ENCODE results near the gene AP5S1.

AP5S1 gene

DNA sequence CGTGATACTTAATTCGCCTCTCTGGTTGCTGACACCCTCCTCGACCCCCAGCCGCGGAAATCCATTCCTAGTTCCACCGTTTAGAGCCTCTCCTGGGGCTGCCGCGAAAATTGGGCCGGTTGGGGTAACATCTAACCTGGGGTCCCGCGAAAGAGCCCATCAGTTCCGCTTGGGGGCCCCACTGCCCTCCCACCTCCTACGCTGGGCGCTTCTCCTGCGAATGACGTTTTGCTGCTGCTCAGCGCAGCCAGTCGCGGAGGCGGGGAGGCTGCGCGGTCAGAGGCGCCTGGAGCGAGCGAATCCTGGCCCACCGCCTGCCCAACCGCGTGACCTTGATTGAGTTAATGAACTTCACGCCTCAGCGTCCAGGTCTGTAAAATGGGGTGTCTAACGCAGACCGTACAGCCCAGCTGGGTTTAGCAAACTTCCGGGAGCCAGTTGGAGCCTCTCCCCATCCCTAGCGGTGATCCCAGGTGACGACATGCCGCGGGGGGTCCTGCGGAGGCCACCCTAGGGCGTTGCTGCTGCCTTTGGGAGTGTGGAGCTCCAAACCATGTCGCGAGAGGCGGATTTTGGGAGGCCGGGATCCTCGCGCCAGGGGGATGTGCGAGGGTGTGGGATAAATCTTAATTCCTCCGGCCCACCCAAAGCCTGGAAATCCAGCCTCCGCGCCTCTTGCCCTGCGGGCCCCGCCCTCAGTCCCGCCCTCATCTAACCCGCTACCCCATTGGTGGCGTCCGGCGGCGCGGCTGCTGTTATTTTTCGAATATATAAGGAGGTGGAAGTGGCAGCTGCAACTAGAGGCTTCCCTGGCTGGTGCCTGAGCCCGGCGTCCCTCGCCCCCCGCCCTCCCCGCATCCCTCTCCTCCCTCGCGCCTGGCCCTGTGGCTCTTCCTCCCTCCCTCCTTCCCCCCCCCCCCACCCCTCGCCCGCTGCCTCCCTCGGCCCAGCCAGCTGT is 24.6 kb upstream of the AP5S1 start, which contains the start of gene CDC25B:
TSS of gene CDC25B (plus strand) at position 800 of the 958 bp plus-strand sequence. CDS start 222 bp downstream, outside the sequence.
- H3K9ac ChIP-seq (ENCODE audit: low read length): peak within 1 kb of the TSS; percentile 86
- peak within 1 kb of the TSS; percentile 87 for H3K27ac ChIP-seq (ENCODE audit: low read depth, low read length)
- H3K36me3 ChIP-seq (ENCODE audit: insufficient read depth, low read length): peaks cover 17% of the 10 kb centered on the region
- H3K4me3 ChIP-seq (ENCODE audit: low read depth in 1 of 2, low read length in 2 of 2): peak within 1 kb of the TSS; percentile 62 to 82
- H3K27me3 ChIP-seq (ENCODE audit: control insufficient read depth in 1 of 2, insufficient read depth in 2 of 2, low read length in 2 of 2): no peaks in the 10 kb centered on the region
- H3K4me1 ChIP-seq (ENCODE audit: insufficient read depth, low read length): peaks cover 41% of the 10 kb centered on the region
- H3K9me3 ChIP-seq (ENCODE audit: low read length): no peaks in the 10 kb centered on the region

GRCh38 chr20:3796477-3797225 is 23.7 kb upstream of the AP5S1 start:
- Histone ChIP-seq H3K4me3 (ENCODE audit: low read depth in 1 of 2, low read length in 2 of 2) (peak overlapping the region; percentile 53 to 61), H3K9ac (ENCODE audit: low read length) (peak overlapping the region; percentile 33), H3K27me3 (ENCODE audit: control insufficient read depth in 1 of 2, insufficient read depth in 2 of 2, low read length in 2 of 2) (no peaks in the 10 kb centered on the region), H3K9me3 (ENCODE audit: low read length) (no peaks in the 10 kb centered on the region), H3K4me1 (ENCODE audit: insufficient read depth, low read length) (peaks cover 41% of the 10 kb centered on the region), H3K27ac (ENCODE audit: low read depth, low read length) (peak overlapping the region; percentile 44), H3K36me3 (ENCODE audit: insufficient read depth, low read length) (peaks cover 25% of the 10 kb centered on the region)

- peaks cover 41% of the 10 kb centered on the region for H3K4me1 ChIP-seq (ENCODE audit: insufficient read depth, low read length)
- peak overlapping the region; percentile 33 for H3K9ac ChIP-seq (ENCODE audit: low read length)
- H3K27ac ChIP-seq (ENCODE audit: low read depth, low read length): no peak overlapping the region
- H3K4me3 ChIP-seq (ENCODE audit: low read depth in 1 of 2, low read length in 2 of 2): peak overlapping the region in 1 of 2 donors; percentile 53
- H3K36me3 ChIP-seq (ENCODE audit: insufficient read depth, low read length): peaks cover 31% of the 10 kb centered on the region
- H3K27me3 ChIP-seq (ENCODE audit: control insufficient read depth in 1 of 2, insufficient read depth in 2 of 2, low read length in 2 of 2): no peaks in the 10 kb centered on the region
- no peaks in the 10 kb centered on the region for H3K9me3 ChIP-seq (ENCODE audit: low read length)
Measured at GRCh38 chr20:3797226-3797545, 23.2 kb upstream of the AP5S1 start.

- no peaks in the 10 kb centered on the region for H3K9me3 ChIP-seq (ENCODE audit: low read length)
- H3K9ac ChIP-seq (ENCODE audit: low read length): no peak overlapping the region
- H3K4me1 ChIP-seq (ENCODE audit: insufficient read depth, low read length): peaks cover 41% of the 10 kb centered on the region
- H3K36me3 ChIP-seq (ENCODE audit: insufficient read depth, low read length): peaks cover 37% of the 10 kb centered on the region
- no peaks in the 10 kb centered on the region for H3K27me3 ChIP-seq (ENCODE audit: control insufficient read depth in 1 of 2, insufficient read depth in 2 of 2, low read length in 2 of 2)
- peak overlapping the region in 1 of 2 donors; percentile 53 for H3K4me3 ChIP-seq (ENCODE audit: low read depth in 1 of 2, low read length in 2 of 2)
- no peak overlapping the region for H3K27ac ChIP-seq (ENCODE audit: low read depth, low read length)
Measured at GRCh38 chr20:3797592-3798372, 22.6 kb upstream of the AP5S1 start.

DNA sequence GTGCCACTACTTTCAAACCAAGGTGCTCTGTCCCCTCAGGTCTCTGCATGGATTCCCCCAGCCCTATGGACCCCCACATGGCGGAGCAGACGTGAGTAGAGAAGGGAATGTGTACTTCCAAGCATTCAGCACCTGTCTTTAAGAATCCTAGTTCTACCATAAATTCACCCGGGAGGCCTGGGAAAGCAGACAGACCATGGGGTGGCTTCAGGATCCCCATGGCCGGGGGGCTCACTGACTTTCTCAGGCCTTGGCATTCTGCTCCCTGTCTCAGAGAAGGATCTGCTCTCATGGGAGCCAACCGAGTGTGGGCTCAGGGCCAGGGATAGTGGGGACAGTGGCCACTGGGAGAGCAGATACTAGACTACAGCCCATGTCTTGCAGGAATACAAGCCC is 22.0 kb upstream of the AP5S1 start:
- Histone ChIP-seq H3K4me3 (ENCODE audit: low read depth in 1 of 2, low read length in 2 of 2) (no peak overlapping the region), H3K27ac (ENCODE audit: low read depth, low read length) (no peak overlapping the region), H3K27me3 (ENCODE audit: control insufficient read depth in 1 of 2, insufficient read depth in 2 of 2, low read length in 2 of 2) (no peaks in the 10 kb centered on the region), H3K9ac (ENCODE audit: low read length) (no peak overlapping the region), H3K36me3 (ENCODE audit: insufficient read depth, low read length) (peaks cover 43% of the 10 kb centered on the region), H3K4me1 (ENCODE audit: insufficient read depth, low read length) (peaks cover 41% of the 10 kb centered on the region), H3K9me3 (ENCODE audit: low read length) (no peaks in the 10 kb centered on the region)

GRCh38 chr20:3798908-3799248 is 21.5 kb upstream of the AP5S1 start:
- Histone ChIP-seq H3K9ac (ENCODE audit: low read length) (no peak overlapping the region), H3K27me3 (ENCODE audit: control insufficient read depth in 1 of 2, insufficient read depth in 2 of 2, low read length in 2 of 2) (no peaks in the 10 kb centered on the region), H3K4me1 (ENCODE audit: insufficient read depth, low read length) (peaks cover 41% of the 10 kb centered on the region), H3K36me3 (ENCODE audit: insufficient read depth, low read length) (peaks cover 48% of the 10 kb centered on the region), H3K27ac (ENCODE audit: low read depth, low read length) (no peak overlapping the region), H3K9me3 (ENCODE audit: low read length) (no peaks in the 10 kb centered on the region), H3K4me3 (ENCODE audit: low read depth in 1 of 2, low read length in 2 of 2) (no peak overlapping the region)

DNA sequence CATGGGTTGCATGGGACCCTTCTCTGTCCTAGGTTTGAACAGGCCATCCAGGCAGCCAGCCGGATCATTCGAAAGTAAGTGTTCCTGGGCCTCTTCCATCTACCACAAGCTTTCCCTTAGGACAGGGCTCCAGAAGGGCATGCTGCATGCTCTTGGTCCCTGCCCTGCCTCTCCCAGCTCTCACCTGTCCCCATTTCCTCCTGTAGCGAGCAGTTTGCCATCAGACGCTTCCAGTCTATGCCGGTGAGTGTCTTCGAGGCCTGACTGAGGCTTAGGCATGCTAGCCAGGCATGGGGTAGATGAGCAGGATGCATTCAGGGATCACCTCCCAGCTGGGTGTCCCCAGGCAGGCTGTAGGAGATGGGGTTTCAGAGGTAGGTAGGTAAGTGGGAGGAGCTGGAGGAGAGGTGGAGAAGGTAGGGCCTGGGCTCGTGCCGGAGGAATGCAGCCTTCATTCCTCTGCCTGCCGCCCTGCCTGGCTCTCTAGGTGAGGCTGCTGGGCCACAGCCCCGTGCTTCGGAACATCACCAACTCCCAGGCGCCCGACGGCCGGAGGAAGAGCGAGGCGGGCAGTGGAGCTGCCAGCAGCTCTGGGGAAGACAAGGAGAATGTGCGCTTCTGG is 20.0 kb upstream of the AP5S1 start:
- H3K36me3 ChIP-seq (ENCODE audit: insufficient read depth, low read length): peaks cover 63% of the 10 kb centered on the region
- peaks cover 35% of the 10 kb centered on the region for H3K4me1 ChIP-seq (ENCODE audit: insufficient read depth, low read length)
- H3K4me3 ChIP-seq (ENCODE audit: low read depth in 1 of 2, low read length in 2 of 2): no peak overlapping the region
- H3K9me3 ChIP-seq (ENCODE audit: low read length): no peaks in the 10 kb centered on the region
- H3K9ac ChIP-seq (ENCODE audit: low read length): no peak overlapping the region
- no peak overlapping the region for H3K27ac ChIP-seq (ENCODE audit: low read depth, low read length)
- no peaks in the 10 kb centered on the region for H3K27me3 ChIP-seq (ENCODE audit: control insufficient read depth in 1 of 2, insufficient read depth in 2 of 2, low read length in 2 of 2)

DNA sequence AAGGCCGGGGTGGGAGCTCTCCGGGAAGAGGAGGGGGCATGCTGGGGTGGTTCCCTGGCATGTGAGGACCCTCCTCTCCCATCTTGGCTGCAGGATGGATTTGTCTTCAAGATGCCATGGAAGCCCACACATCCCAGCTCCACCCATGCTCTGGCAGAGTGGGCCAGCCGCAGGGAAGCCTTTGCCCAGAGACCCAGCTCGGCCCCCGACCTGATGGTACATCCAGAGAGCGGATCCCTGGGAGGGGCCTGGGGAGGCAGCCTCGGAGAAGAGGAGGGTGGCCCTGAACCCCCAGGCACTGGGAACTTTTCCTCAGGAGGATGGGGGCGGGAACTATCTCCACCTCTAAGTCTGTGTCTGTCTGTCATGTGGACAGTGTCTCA is 19.5 kb upstream of the AP5S1 start:
- no peak overlapping the region for H3K27ac ChIP-seq (ENCODE audit: low read depth, low read length)
- peaks cover 68% of the 10 kb centered on the region for H3K36me3 ChIP-seq (ENCODE audit: insufficient read depth, low read length)
- no peak overlapping the region for H3K9ac ChIP-seq (ENCODE audit: low read length)
- no peak overlapping the region for H3K4me3 ChIP-seq (ENCODE audit: low read depth in 1 of 2, low read length in 2 of 2)
- no peaks in the 10 kb centered on the region for H3K9me3 ChIP-seq (ENCODE audit: low read length)
- no peaks in the 10 kb centered on the region for H3K27me3 ChIP-seq (ENCODE audit: control insufficient read depth in 1 of 2, insufficient read depth in 2 of 2, low read length in 2 of 2)
- peaks cover 39% of the 10 kb centered on the region for H3K4me1 ChIP-seq (ENCODE audit: insufficient read depth, low read length)

DNA sequence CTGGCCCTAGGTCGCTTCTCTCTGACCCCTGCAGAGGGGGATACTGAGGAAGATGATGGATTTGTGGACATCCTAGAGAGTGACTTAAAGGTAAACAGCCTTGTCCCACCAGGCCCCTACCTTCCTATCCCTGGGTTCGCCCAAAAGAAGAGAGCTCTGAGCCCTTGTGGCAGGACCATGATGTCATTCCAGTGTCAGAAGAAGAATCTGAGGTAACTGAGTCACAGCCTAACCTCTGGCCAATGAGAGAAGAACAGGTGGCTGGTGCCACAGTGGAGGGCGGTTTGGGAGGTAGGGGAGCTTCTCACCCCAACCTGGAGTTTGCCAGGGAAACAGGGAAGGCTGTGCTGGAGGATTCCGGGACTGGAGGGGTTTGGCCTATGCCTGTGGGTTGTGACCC is 19.0 kb upstream of the AP5S1 start:
- Histone ChIP-seq H3K4me1 (ENCODE audit: insufficient read depth, low read length) (peaks cover 43% of the 10 kb centered on the region), H3K4me3 (ENCODE audit: low read depth in 1 of 2, low read length in 2 of 2) (no peak overlapping the region), H3K36me3 (ENCODE audit: insufficient read depth, low read length) (peaks cover 69% of the 10 kb centered on the region), H3K27ac (ENCODE audit: low read depth, low read length) (no peak overlapping the region), H3K9me3 (ENCODE audit: low read length) (no peaks in the 10 kb centered on the region), H3K27me3 (ENCODE audit: control insufficient read depth in 1 of 2, insufficient read depth in 2 of 2, low read length in 2 of 2) (no peaks in the 10 kb centered on the region), H3K9ac (ENCODE audit: low read length) (no peak overlapping the region)

- Histone ChIP-seq H3K36me3 (ENCODE audit: insufficient read depth, low read length) (peaks cover 69% of the 10 kb centered on the region), H3K9me3 (ENCODE audit: low read length) (no peaks in the 10 kb centered on the region), H3K27me3 (ENCODE audit: control insufficient read depth in 1 of 2, insufficient read depth in 2 of 2, low read length in 2 of 2) (no peaks in the 10 kb centered on the region), H3K4me1 (ENCODE audit: insufficient read depth, low read length) (peaks cover 46% of the 10 kb centered on the region), H3K4me3 (ENCODE audit: low read depth in 1 of 2, low read length in 2 of 2) (no peak overlapping the region), H3K9ac (ENCODE audit: low read length) (no peak overlapping the region), H3K27ac (ENCODE audit: low read depth, low read length) (no peak overlapping the region)
Measured at GRCh38 chr20:3801846-3802245, 18.5 kb upstream of the AP5S1 start.
